Measurements from ENCODE around the gene DPPA5.

DPPA5 gene

GRCh38 chr6:73364121-73364520, 10.0 kb upstream of the DPPA5 start:
- no peaks in the 10 kb centered on the region for H3K9me3 ChIP-seq (ENCODE audit: control insufficient read depth, insufficient read depth, low read length)
- no CpG with 5 or more reads among the region's 14 CpGs for WGBS (ENCODE audit: insufficient coverage, insufficient read length)
- H3K4me3 ChIP-seq (ENCODE audit: low read length) = no peak overlapping the region
- H3K36me3 ChIP-seq (ENCODE audit: control insufficient read depth, insufficient read depth, low read length) = no peaks in the 10 kb centered on the region
- no peaks in the 10 kb centered on the region for H3K4me1 ChIP-seq (ENCODE audit: control insufficient read depth, insufficient read depth, low read length)
- H3K27ac ChIP-seq (ENCODE audit: low read length) = no peak overlapping the region
- no peaks in the 10 kb centered on the region for H3K27me3 ChIP-seq (ENCODE audit: control insufficient read depth, insufficient read depth, low read length)
- no peak for DNase-seq (ENCODE audit: low read depth, low spot score)

- H3K4me1 ChIP-seq (ENCODE audit: control insufficient read depth, insufficient read depth, low read length) = no peaks in the 10 kb centered on the region
- H3K4me3 ChIP-seq (ENCODE audit: low read length) = no peak overlapping the region
- no peaks in the 10 kb centered on the region for H3K27me3 ChIP-seq (ENCODE audit: control insufficient read depth, insufficient read depth, low read length)
- no peaks in the 10 kb centered on the region for H3K9me3 ChIP-seq (ENCODE audit: control insufficient read depth, insufficient read depth, low read length)
- H3K27ac ChIP-seq (ENCODE audit: low read length) = no peak overlapping the region
- no peak for DNase-seq (ENCODE audit: low read depth, low spot score)
- no peaks in the 10 kb centered on the region for H3K36me3 ChIP-seq (ENCODE audit: control insufficient read depth, insufficient read depth, low read length)
- WGBS (ENCODE audit: insufficient coverage, insufficient read length) = no CpG with 5 or more reads among the region's 23 CpGs
These were observed 9.4 kb upstream of the DPPA5 start for GRCh38 chr6:73363537-73363875.

- DNase-seq (ENCODE audit: low read depth, low spot score) = no peak
- no CpG with 5 or more reads among the region's 31 CpGs for WGBS (ENCODE audit: insufficient coverage, insufficient read length)
- Histone ChIP-seq H3K4me1 (ENCODE audit: control insufficient read depth, insufficient read depth, low read length) (no peaks in the 10 kb centered on the region), H3K9me3 (ENCODE audit: control insufficient read depth, insufficient read depth, low read length) (no peaks in the 10 kb centered on the region), H3K36me3 (ENCODE audit: control insufficient read depth, insufficient read depth, low read length) (no peaks in the 10 kb centered on the region), H3K4me3 (ENCODE audit: low read length) (no peak overlapping the region), H3K27me3 (ENCODE audit: control insufficient read depth, insufficient read depth, low read length) (no peaks in the 10 kb centered on the region), H3K27ac (ENCODE audit: low read length) (no peak overlapping the region)
These were observed 8.9 kb upstream of the DPPA5 start for GRCh38 chr6:73362869-73363536.

- WGBS (ENCODE audit: insufficient coverage, insufficient read length) = no CpG with 5 or more reads among the region's 23 CpGs
- Histone ChIP-seq H3K27me3 (ENCODE audit: control insufficient read depth, insufficient read depth, low read length) (no peaks in the 10 kb centered on the region), H3K4me1 (ENCODE audit: control insufficient read depth, insufficient read depth, low read length) (no peaks in the 10 kb centered on the region), H3K36me3 (ENCODE audit: control insufficient read depth, insufficient read depth, low read length) (no peaks in the 10 kb centered on the region), H3K27ac (ENCODE audit: low read length) (no peak within 1 kb of the TSS), H3K9me3 (ENCODE audit: control insufficient read depth, insufficient read depth, low read length) (no peaks in the 10 kb centered on the region), H3K4me3 (ENCODE audit: low read length) (no peak within 1 kb of the TSS)
- DNase-seq (ENCODE audit: low read depth, low spot score) = no peak
These were observed 8.3 kb upstream of the DPPA5 start, which contains the start of gene KHDC3L for GRCh38 chr6:73362358-73362757. TSS of gene KHDC3L (plus strand) at chr6:73362658. CDS start at chr6:73362730, 72 bp downstream.

- no CpG with 5 or more reads among the region's 6 CpGs for WGBS (ENCODE audit: insufficient coverage, insufficient read length)
- DNase-seq (ENCODE audit: low read depth, low spot score) = peak; percentile 85
- Histone ChIP-seq H3K27me3 (ENCODE audit: control insufficient read depth, insufficient read depth, low read length) (no peaks in the 10 kb centered on the region), H3K9me3 (ENCODE audit: control insufficient read depth, insufficient read depth, low read length) (no peaks in the 10 kb centered on the region), H3K4me3 (ENCODE audit: low read length) (no peak overlapping the region), H3K27ac (ENCODE audit: low read length) (no peak overlapping the region), H3K4me1 (ENCODE audit: control insufficient read depth, insufficient read depth, low read length) (peaks cover 5% of the 10 kb centered on the region), H3K36me3 (ENCODE audit: control insufficient read depth, insufficient read depth, low read length) (no peaks in the 10 kb centered on the region; the same call in 1 of the 2 replicates)
These were observed 4.8 kb downstream of the DPPA5 start for GRCh38 chr6:73349311-73349710.

- Histone ChIP-seq H3K27ac (ENCODE audit: low read length) (no peak overlapping the region), H3K4me3 (ENCODE audit: low read length) (no peak overlapping the region), H3K27me3 (ENCODE audit: control insufficient read depth, insufficient read depth, low read length) (no peaks in the 10 kb centered on the region), H3K9me3 (ENCODE audit: control insufficient read depth, insufficient read depth, low read length) (no peaks in the 10 kb centered on the region), H3K4me1 (ENCODE audit: control insufficient read depth, insufficient read depth, low read length) (peaks cover 5% of the 10 kb centered on the region; the same call in 1 of the 2 replicates), H3K36me3 (ENCODE audit: control insufficient read depth, insufficient read depth, low read length) (no peaks in the 10 kb centered on the region)
- no peak for DNase-seq (ENCODE audit: low read depth, low spot score)
- no CpG with 5 or more reads among the region's 33 CpGs for WGBS (ENCODE audit: insufficient coverage, insufficient read length)
These were observed 5.4 kb downstream of the DPPA5 start for GRCh38 chr6:73348550-73349204.

GRCh38 chr6:73343164-73343563, 10.9 kb downstream of the DPPA5 start:
- Histone ChIP-seq H3K36me3 (ENCODE audit: control insufficient read depth, insufficient read depth, low read length) (no peaks in the 10 kb centered on the region), H3K4me1 (ENCODE audit: control insufficient read depth, insufficient read depth, low read length) (no peaks in the 10 kb centered on the region; the same call in 1 of the 2 replicates), H3K4me3 (ENCODE audit: low read length) (no peak overlapping the region), H3K9me3 (ENCODE audit: control insufficient read depth, insufficient read depth, low read length) (no peaks in the 10 kb centered on the region), H3K27ac (ENCODE audit: low read length) (no peak overlapping the region), H3K27me3 (ENCODE audit: control insufficient read depth, insufficient read depth, low read length) (no peaks in the 10 kb centered on the region)
- DNase-seq (ENCODE audit: low read depth, low spot score) = no peak

- Histone ChIP-seq H3K4me1 (ENCODE audit: control insufficient read depth, insufficient read depth, low read length) (no peaks in the 10 kb centered on the region; the same call in 1 of the 2 replicates), H3K27ac (ENCODE audit: low read length) (no peak overlapping the region), H3K9me3 (ENCODE audit: control insufficient read depth, insufficient read depth, low read length) (no peaks in the 10 kb centered on the region), H3K4me3 (ENCODE audit: low read length) (no peak overlapping the region), H3K36me3 (ENCODE audit: control insufficient read depth, insufficient read depth, low read length) (no peaks in the 10 kb centered on the region), H3K27me3 (ENCODE audit: control insufficient read depth, insufficient read depth, low read length) (no peaks in the 10 kb centered on the region)
- DNase-seq (ENCODE audit: low read depth, low spot score) = no peak
- WGBS (ENCODE audit: insufficient coverage, insufficient read length) = no CpG with 5 or more reads among the region's 5 CpGs
These were observed 11.9 kb downstream of the DPPA5 start for GRCh38 chr6:73342174-73342573.

GRCh38 chr6:73341335-73341734, 12.7 kb downstream of the DPPA5 start:
- DNase-seq (ENCODE audit: low read depth, low spot score) = no peak
- Histone ChIP-seq H3K4me1 (ENCODE audit: control insufficient read depth, insufficient read depth, low read length) (no peaks in the 10 kb centered on the region), H3K27ac (ENCODE audit: low read length) (no peak overlapping the region), H3K27me3 (ENCODE audit: control insufficient read depth, insufficient read depth, low read length) (no peaks in the 10 kb centered on the region), H3K4me3 (ENCODE audit: low read length) (no peak overlapping the region), H3K9me3 (ENCODE audit: control insufficient read depth, insufficient read depth, low read length) (no peaks in the 10 kb centered on the region), H3K36me3 (ENCODE audit: control insufficient read depth, insufficient read depth, low read length) (no peaks in the 10 kb centered on the region)
- no CpG with 5 or more reads among the region's 1 CpG for WGBS (ENCODE audit: insufficient coverage, insufficient read length)

- no CpG with 5 or more reads among the region's 2 CpGs for WGBS (ENCODE audit: insufficient coverage, insufficient read length)
- Histone ChIP-seq H3K4me3 (ENCODE audit: low read length) (no peak overlapping the region), H3K9me3 (ENCODE audit: control insufficient read depth, insufficient read depth, low read length) (no peaks in the 10 kb centered on the region), H3K36me3 (ENCODE audit: control insufficient read depth, insufficient read depth, low read length) (no peaks in the 10 kb centered on the region), H3K27me3 (ENCODE audit: control insufficient read depth, insufficient read depth, low read length) (no peaks in the 10 kb centered on the region), H3K27ac (ENCODE audit: low read length) (no peak overlapping the region), H3K4me1 (ENCODE audit: control insufficient read depth, insufficient read depth, low read length) (no peaks in the 10 kb centered on the region)
- no peak for DNase-seq (ENCODE audit: low read depth, low spot score)
These were observed 14.0 kb downstream of the DPPA5 start for GRCh38 chr6:73340048-73340447.

GRCh38 chr6:73339340-73339739, 14.7 kb downstream of the DPPA5 start:
- H3K27ac ChIP-seq (ENCODE audit: low read length) = no peak overlapping the region
- no peak for DNase-seq (ENCODE audit: low read depth, low spot score)
- H3K4me3 ChIP-seq (ENCODE audit: low read length) = no peak overlapping the region
- no peaks in the 10 kb centered on the region for H3K27me3 ChIP-seq (ENCODE audit: control insufficient read depth, insufficient read depth, low read length)
- H3K9me3 ChIP-seq (ENCODE audit: control insufficient read depth, insufficient read depth, low read length) = no peaks in the 10 kb centered on the region
- H3K36me3 ChIP-seq (ENCODE audit: control insufficient read depth, insufficient read depth, low read length) = no peaks in the 10 kb centered on the region
- no CpG with 5 or more reads among the region's 3 CpGs for WGBS (ENCODE audit: insufficient coverage, insufficient read length)
- H3K4me1 ChIP-seq (ENCODE audit: control insufficient read depth, insufficient read depth, low read length) = no peaks in the 10 kb centered on the region
